Transverse colon (tissue), 4 donors: Measurements from ENCODE around the gene TGFBI.

Experiments
- POLR2A ChIP-seq: fragments of 450-650 bp; IDR thresholded peaks from one replicate; pipeline ENCODE4 v1.6.1; 2016; ENCODE audit warnings: antibody characterized with exemption, mild to moderate bottlenecking, moderate library complexity
- POLR2AphosphoS5 ChIP-seq, 3 donors: sonication (generic); formaldehyde crosslinking; IDR thresholded peaks; one replicate each; pipeline ENCODE4 v1.6.1; 2016; ENCODE audit warnings: antibody characterized with exemption in 3 of 3
- TF ChIP-seq, protein P1 (sequence below), 5 experiments: fragments of 200-600 bp in 3 of 5; fragments of 450-650 bp in 2 of 5; sonication (generic) in 3 of 5; IDR thresholded peaks; 1 replicate in 2 of 5; 2 replicates in 3 of 5; pipeline ENCODE4 v1.5.1; 2016 to 2017; ENCODE audit warnings: antibody characterized with exemption in 5 of 5, inconsistent platforms in 3 of 5, mild to moderate bottlenecking in 2 of 5, moderate library complexity in 1 of 5

- TF ChIP-seq POLR2A (no peak), POLR2AphosphoS5 (IDR thresholded peaks at IDR 0.05) (no peak)
- TF ChIP-seq, protein P1, sequence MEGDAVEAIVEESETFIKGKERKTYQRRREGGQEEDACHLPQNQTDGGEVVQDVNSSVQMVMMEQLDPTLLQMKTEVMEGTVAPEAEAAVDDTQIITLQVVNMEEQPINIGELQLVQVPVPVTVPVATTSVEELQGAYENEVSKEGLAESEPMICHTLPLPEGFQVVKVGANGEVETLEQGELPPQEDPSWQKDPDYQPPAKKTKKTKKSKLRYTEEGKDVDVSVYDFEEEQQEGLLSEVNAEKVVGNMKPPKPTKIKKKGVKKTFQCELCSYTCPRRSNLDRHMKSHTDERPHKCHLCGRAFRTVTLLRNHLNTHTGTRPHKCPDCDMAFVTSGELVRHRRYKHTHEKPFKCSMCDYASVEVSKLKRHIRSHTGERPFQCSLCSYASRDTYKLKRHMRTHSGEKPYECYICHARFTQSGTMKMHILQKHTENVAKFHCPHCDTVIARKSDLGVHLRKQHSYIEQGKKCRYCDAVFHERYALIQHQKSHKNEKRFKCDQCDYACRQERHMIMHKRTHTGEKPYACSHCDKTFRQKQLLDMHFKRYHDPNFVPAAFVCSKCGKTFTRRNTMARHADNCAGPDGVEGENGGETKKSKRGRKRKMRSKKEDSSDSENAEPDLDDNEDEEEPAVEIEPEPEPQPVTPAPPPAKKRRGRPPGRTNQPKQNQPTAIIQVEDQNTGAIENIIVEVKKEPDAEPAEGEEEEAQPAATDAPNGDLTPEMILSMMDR (IDR thresholded peaks at IDR 0.05) = no peak
These were observed 23.3 kb upstream of the TGFBI start for GRCh38 chr5:136005476-136005875.
